Iris pigment epithelial cell (primary cell): Measurements from ENCODE around the gene TRIM58.

ENCODE experiments used
- DNase-seq: peaks from one replicate; pipeline ENCODE4 v3.0.0-alpha.2; 2011; ENCODE audit warnings: low read depth

Gene TRIM58

DNA sequence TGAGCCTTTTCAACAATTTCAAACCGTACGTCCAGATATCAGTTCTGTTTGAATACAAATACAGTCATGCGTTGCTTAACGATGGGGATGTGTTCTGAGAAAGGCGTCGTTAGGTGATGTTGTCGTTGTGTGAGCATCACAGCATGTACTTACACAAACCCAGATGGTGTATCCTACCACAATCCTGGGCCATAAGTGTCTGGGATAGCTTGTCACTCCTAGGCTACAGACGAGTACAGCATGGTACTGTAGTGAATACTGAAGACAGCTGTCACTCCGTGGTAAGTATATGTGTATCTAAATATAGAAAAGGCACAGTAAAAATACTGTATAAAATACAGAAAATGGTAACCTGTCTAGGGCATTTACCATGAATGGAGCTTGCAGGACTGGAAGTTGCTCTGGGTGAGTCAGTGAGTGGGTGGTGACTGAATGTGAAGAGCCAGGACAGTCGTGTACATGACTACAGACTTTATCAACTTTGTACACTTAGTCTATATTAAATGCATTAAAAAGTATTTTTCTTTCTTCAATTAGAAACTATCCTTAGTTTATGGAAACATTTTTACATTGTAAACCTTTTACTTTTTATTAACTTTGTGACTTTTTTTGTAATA lies 27.9 kb downstream of the TRIM58 start:
- no peak for DNase-seq

- no peak for DNase-seq
Measured at GRCh38 chr1:247895163-247895637, 38.2 kb downstream of the TRIM58 start, which contains the start of gene OR2W3. Gene OR2W3, plus strand, starts transcription at chr1:247895587. Its CDS starts 0 bp downstream, at chr1:247895587.

DNA sequence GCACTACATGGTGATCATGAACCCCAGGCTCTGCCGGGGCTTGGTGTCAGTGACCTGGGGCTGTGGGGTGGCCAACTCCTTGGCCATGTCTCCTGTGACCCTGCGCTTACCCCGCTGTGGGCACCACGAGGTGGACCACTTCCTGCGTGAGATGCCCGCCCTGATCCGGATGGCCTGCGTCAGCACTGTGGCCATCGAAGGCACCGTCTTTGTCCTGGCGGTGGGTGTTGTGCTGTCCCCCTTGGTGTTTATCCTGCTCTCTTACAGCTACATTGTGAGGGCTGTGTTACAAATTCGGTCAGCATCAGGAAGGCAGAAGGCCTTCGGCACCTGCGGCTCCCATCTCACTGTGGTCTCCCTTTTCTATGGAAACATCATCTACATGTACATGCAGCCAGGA lies 39.0 kb downstream of the TRIM58 start:
- no peak for DNase-seq

DNA sequence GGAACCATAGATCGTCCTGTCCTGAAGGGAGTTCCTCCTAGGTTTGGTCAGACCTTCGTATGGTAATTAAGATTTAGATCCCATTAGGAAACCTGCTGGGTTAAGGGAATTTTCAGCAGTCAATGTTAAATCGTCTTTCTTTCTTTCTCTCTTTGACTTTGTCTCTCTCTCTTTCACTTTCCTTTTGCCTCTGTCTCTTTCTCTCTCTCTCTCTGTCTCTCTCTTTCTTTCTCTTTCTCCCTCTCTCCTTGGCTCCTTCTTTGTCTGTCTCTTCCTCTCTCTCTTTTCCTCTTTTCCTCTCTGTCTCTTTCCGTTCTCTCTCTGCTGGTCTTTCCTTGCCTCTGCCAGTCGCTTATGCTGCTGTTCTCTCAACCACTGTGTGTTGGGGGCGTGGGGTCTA lies 47.1 kb downstream of the TRIM58 start:
- no peak for DNase-seq

DNA sequence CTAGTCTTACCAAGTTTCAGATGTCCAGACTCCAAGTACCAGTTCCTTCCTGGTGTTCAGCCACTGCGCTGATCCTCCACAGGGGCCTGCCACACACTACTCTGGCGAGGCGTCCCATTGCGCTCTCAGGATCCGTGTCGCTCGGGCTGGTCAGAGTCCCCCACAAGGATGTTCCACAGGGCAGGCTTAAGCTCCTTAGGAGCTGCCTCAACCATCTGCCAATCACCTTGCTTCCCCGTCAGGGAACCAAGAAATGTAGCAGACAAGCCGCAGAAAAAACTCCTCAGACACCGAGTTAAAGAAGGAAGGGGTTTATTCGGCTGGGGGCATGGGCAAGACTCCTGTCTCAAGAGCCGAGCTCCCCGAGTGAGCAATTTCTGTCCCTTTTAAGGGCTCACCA lies 48.2 kb downstream of the TRIM58 start:
- DNase-seq: no peak

- no peak for DNase-seq
Measured at GRCh38 chr1:247905910-247906503, 49.0 kb downstream of the TRIM58 start.

DNA sequence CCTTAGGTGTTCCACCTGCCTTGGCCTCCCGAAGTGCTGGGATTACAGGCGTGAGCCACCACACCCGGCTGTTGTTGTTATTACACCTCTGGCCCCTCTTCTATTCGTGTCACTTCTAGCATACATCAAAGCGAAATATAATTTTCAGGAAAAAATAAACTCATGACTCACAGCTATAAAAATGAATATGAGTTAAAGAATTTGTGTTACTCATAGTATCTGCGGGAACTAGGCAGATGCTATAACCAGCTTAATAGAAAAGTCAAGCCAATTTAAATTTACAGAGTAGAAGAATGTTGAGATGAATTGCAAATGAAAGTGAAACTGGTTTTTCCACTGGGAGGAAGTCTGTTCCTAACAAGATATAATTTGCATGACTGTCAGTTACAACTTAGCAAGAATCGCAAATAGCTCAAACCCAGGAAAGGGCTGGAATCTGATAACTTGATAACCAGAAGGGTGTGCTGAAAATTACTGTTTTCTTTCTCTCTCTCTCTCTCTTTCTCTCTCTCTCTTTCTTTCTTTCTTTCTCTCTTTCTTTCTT lies 49.6 kb downstream of the TRIM58 start:
- DNase-seq: peak; percentile 49

- no peak for DNase-seq
Measured at GRCh38 chr1:247908766-247909165, 51.8 kb downstream of the TRIM58 start.

DNA sequence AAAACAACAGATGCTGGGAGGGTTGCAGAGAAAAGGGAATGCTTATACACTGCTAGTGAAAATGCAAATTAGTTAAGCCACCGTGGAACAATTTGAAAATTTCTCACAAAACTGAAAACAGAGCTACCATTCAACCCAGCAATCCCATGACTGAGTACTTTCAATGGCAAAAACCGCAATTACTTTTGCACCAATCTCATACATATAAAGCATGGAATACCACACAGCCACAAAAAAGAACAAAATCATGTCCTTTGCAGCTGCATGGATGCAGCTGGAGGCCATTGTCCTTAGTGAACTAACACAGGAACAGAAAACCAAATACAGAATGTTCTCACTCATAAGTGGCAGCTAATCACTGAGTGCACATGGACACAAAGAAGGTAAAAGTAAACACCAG lies 56.8 kb downstream of the TRIM58 start:
- DNase-seq: no peak

- no peak for DNase-seq
Measured at GRCh38 chr1:247914941-247915662, 58.1 kb downstream of the TRIM58 start.

DNA sequence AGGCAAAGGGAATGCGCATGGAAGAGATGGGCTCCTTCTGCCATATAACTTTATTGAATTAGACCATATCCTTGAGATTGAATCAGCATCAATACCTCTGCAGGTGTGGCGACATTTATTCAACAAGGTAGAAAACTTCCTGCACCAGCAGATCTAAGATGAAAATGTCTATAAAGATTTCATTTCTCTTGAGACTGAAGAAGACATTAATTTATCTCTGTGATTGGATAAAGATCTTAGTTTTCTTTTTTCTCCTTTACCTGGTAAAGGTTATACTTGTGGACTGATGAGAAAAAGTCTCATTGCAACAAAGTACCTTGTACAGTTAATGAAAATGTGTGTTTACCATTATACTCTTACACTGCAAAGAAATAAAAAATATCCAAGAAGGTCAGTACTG lies 63.0 kb downstream of the TRIM58 start, which contains the start of gene OR2T8:
Gene OR2T8, plus strand, starts transcription at position 301 of the 400 bp plus-strand sequence. CDS start 766 bp downstream, outside the sequence.
- no peak for DNase-seq

DNA sequence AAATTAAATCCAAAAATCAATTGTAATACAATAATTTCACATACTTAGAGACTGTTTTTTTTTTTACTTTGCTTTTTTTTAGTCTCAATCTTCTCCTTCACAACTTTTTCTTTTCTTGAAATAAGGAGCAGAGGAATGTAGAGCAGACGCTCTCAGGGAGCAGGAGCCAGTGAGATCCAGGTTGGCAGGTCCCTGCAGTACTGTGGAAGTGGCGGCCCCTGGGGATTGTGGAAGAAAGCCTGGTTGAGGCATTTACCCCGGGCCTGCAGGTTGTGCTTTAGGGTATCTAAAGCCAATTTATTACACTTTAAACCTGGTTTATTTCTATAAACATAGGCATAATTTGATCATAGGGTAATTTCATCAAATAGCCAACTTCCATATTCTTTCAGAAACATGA lies 67.0 kb downstream of the TRIM58 start:
- DNase-seq: no peak

DNA sequence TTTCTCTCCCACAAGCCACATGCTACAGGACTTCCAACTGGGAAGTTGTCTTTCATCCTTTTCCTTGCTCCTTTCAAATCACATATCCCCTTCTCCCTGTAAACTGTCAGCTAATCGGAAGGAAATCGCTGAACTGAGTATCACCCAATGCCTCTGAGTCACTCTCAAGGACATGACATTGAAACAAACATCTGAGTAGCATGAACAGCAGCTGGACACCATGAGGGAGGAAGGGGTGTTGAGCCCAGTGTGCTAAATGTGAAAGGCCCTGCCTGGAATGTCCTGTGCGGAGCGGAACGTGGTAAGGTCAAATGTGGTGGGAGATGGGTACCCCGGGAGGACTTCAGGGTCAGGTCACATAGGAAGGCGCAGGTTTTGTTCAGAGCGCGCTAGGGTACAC lies 67.9 kb downstream of the TRIM58 start, which contains the start of gene OR2AJ1:
Gene OR2AJ1, plus strand, starts transcription at position 22 of the 400 bp plus-strand sequence. CDS start 8,880 bp downstream, outside the sequence.
- DNase-seq: no peak
